Fibroblast of mammary gland (primary cell): ENCODE data around the gene PCSK5.

Experiments
- DNase-seq: peaks from one replicate; pipeline ENCODE4 v3.0.0-alpha.2; 2010; ENCODE audit warnings: low read depth
- H3K4me3 ChIP-seq: 2 replicates; pipeline ENCODE4 v1.5.1; 2011; ENCODE audit warnings: low read depth, mild to moderate bottlenecking, low read length, moderate library complexity; ENCODE audit not compliant: control insufficient read depth
- TF ChIP-seq, protein P1 (sequence below): conservative IDR thresholded peaks from 2 replicates; pipeline ENCODE4 v1.5.1; 2011; ENCODE audit warnings: low read depth, low read length, inconsistent platforms; ENCODE audit not compliant: control insufficient read depth, insufficient read depth

PCSK5 gene

DNA sequence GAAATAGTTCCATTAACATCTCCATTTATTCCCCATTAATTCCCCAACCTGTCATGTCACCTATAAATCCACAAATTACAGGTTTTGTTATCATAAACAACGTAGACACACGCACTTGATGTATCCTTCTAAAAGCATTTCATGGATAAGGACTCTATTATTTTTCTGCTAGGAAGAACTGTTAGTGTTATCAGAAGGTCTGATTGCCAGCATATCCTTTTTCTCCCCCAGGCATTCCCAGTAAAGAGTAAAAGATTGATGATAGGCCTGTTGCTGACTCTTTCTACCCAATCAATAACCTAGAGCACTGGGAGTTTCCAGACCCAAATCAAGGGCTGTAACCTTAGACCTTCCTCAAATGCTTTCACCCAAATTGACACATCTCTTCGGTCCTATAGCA lies 442.9 kb downstream of the PCSK5 start:
- DNase-seq, result no peak
- H3K4me3 ChIP-seq, result no peak overlapping the region
- TF ChIP-seq, protein P1, sequence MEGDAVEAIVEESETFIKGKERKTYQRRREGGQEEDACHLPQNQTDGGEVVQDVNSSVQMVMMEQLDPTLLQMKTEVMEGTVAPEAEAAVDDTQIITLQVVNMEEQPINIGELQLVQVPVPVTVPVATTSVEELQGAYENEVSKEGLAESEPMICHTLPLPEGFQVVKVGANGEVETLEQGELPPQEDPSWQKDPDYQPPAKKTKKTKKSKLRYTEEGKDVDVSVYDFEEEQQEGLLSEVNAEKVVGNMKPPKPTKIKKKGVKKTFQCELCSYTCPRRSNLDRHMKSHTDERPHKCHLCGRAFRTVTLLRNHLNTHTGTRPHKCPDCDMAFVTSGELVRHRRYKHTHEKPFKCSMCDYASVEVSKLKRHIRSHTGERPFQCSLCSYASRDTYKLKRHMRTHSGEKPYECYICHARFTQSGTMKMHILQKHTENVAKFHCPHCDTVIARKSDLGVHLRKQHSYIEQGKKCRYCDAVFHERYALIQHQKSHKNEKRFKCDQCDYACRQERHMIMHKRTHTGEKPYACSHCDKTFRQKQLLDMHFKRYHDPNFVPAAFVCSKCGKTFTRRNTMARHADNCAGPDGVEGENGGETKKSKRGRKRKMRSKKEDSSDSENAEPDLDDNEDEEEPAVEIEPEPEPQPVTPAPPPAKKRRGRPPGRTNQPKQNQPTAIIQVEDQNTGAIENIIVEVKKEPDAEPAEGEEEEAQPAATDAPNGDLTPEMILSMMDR, result no peak

- no peak for DNase-seq
- TF ChIP-seq, protein P1, result no peak
- no peak overlapping the region for H3K4me3 ChIP-seq
Observed at GRCh38 chr9:76333964-76334363, 443.5 kb downstream of the PCSK5 start.

- no peak overlapping the region for H3K4me3 ChIP-seq
- TF ChIP-seq, protein P1, result no peak
- no peak for DNase-seq
Observed at GRCh38 chr9:76336027-76336426, 445.6 kb downstream of the PCSK5 start.

DNA sequence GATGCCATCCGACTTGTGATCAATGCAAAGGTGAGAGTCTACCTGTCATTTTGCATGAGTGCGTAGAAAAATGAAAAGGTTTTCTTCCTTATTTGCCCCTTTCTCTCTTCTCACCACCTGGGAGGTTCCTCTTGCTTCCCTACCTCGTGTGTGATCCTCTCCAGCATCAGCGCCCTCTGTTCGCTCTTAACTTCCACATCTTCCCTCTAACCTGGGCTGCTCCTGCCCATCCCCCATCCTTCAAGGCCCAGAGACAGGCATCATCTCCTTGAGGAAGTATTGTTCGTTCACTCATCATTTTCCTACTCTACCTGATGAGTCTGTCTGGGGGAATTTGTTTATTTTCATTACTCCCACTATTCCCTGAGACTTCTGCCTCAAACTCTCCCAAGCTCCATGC lies 447.9 kb downstream of the PCSK5 start:
- TF ChIP-seq, protein P1, result no peak
- DNase-seq, result no peak
- no peak overlapping the region for H3K4me3 ChIP-seq

DNA sequence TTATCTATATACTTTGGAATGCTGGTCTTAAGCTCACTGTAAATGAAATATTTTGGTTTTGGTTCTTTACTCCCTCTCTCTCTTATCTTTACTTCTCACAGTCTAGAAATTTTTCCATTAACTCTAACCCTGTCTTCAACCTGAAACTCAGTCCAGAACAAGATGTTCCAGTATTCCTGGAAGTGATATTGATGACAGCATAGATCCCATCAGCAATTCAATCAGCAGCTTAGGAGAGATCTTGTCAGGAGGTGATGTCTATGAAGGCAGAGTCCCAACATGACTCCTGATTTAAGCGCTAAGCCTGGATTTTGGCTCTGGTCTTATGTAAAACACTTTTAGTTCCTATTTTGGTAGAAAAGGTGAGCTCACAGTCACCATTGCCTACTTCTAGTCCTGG lies 451.1 kb downstream of the PCSK5 start:
- TF ChIP-seq, protein P1, result no peak
- DNase-seq, result no peak
- no peak overlapping the region for H3K4me3 ChIP-seq

GRCh38 chr9:76342201-76342600 lies 451.7 kb downstream of the PCSK5 start:
- H3K4me3 ChIP-seq, result no peak overlapping the region
- DNase-seq, result no peak
- TF ChIP-seq, protein P1, result no peak

DNA sequence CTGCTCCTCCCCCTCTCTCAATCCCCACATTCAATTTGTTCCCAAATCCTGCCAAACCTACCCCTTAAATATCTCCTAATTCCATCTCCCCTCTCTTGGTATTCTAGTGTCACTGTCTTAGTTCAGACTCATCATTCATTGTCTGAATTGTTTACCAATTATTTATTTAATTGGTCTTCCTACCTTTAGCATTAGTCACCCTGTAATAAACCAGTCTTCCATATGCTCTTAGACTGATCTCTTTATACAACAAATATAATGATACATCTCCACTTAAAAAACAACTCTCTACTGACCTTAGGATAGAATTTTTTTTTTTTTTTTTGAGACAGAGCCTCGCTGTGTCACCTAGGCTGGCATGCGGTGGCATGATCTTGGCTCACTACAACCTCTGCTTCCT lies 452.4 kb downstream of the PCSK5 start:
- no peak overlapping the region for H3K4me3 ChIP-seq
- DNase-seq, result no peak
- TF ChIP-seq, protein P1, result no peak
